GM12873 (cell line): ENCODE measurements around the gene LMTK3.

Experiments
- TF ChIP-seq, protein P1 (sequence below): IDR thresholded peaks from 2 replicates; pipeline ENCODE4 v1.5.1; 2012; ENCODE audit warnings: low read depth, mild to moderate bottlenecking, moderate library complexity, low read length, control low read depth; ENCODE audit not compliant: insufficient read depth; ENCODE audit errors: missing control alignments

Gene LMTK3

GRCh38 chr19:48533770-48534169, 22.1 kb upstream of the LMTK3 start:
- TF ChIP-seq, protein P1, sequence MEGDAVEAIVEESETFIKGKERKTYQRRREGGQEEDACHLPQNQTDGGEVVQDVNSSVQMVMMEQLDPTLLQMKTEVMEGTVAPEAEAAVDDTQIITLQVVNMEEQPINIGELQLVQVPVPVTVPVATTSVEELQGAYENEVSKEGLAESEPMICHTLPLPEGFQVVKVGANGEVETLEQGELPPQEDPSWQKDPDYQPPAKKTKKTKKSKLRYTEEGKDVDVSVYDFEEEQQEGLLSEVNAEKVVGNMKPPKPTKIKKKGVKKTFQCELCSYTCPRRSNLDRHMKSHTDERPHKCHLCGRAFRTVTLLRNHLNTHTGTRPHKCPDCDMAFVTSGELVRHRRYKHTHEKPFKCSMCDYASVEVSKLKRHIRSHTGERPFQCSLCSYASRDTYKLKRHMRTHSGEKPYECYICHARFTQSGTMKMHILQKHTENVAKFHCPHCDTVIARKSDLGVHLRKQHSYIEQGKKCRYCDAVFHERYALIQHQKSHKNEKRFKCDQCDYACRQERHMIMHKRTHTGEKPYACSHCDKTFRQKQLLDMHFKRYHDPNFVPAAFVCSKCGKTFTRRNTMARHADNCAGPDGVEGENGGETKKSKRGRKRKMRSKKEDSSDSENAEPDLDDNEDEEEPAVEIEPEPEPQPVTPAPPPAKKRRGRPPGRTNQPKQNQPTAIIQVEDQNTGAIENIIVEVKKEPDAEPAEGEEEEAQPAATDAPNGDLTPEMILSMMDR, result no peak

GRCh38 chr19:48530770-48531169, 19.1 kb upstream of the LMTK3 start:
- TF ChIP-seq, protein P1, result no peak

GRCh38 chr19:48530066-48530720, 18.6 kb upstream of the LMTK3 start:
- TF ChIP-seq, protein P1, result no peak

GRCh38 chr19:48529156-48529555, 17.5 kb upstream of the LMTK3 start:
- TF ChIP-seq, protein P1, result no peak

GRCh38 chr19:48524732-48525131, 13.1 kb upstream of the LMTK3 start:
- TF ChIP-seq, protein P1, result no peak

- TF ChIP-seq, protein P1, result no peak
Observed at GRCh38 chr19:48524221-48524620, 12.6 kb upstream of the LMTK3 start.

DNA sequence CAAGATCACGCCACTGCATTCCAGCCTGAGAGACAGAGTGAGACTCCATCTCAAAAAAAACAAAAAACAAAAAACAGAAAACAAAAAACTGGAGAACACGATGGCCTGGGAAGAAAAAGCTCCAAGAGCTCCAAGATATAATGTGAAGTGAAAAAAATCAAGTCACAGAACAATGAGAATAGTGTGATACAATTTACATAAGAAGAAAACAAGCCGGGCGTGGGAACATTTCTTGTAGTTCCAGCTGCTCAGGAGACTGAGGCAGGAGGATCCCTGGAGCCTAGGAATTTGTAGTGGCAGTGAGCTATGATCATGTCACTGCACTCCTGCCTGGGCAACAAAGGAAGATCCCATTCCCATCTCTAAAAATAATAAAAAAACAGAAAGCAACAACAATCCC, 8.5 kb upstream of the LMTK3 start:
- TF ChIP-seq, protein P1, result no peak
